ENCODE measurements around the gene SLC12A1.

SLC12A1 gene

DNA sequence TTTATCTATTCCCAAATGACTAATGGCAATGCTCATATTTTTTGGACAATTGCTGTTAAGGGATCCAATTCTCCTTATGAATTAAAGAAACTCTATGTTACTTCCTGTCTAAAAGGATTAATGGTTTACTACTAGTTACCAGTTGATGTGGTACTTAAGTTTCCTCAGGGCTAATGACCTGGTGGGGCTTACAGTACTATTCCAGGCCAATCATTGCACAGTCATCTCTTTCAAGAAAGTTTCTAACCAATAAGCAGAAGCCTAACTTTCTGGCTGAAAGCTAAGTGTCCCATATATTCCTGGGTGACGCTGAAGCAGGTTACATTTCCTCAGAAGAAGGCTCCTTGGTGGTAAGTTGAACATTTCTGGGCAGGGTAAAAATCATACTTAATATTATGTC lies at the start of gene SLC12A1:
TSS of gene SLC12A1 (plus strand) at position 322 of the 400 bp plus-strand sequence. CDS start 1,418 bp downstream, outside the sequence.
- no peak within 1 kb of the TSS for H3K27ac Mint-ChIP-seq
- no peaks in the 10 kb centered on the region for H3K9me3 Mint-ChIP-seq
- no peak within 1 kb of the TSS for H3K4me3 Mint-ChIP-seq
- H3K36me3 Mint-ChIP-seq (ENCODE audit: low read depth), result no peaks in the 10 kb centered on the region
- H3K27me3 Mint-ChIP-seq, result no peaks in the 10 kb centered on the region
- intact Hi-C loops (cut with micrococcal nuclease), result no loop called here
- no peaks in the 10 kb centered on the region for H3K4me1 Mint-ChIP-seq (ENCODE audit: low read depth)

GRCh38 chr15:48168616-48169015 lies 37.5 kb upstream of the SLC12A1 start:
- Mint-ChIP-seq H3K27ac (no peak overlapping the region), H3K36me3 (ENCODE audit: low read depth) (no peaks in the 10 kb centered on the region), H3K9me3 (peaks cover 9% of the 10 kb centered on the region), H3K27me3 (no peaks in the 10 kb centered on the region), H3K4me1 (ENCODE audit: low read depth) (no peaks in the 10 kb centered on the region), H3K4me3 (no peak overlapping the region)
- intact Hi-C loops (cut with micrococcal nuclease), result no loop called here

DNA sequence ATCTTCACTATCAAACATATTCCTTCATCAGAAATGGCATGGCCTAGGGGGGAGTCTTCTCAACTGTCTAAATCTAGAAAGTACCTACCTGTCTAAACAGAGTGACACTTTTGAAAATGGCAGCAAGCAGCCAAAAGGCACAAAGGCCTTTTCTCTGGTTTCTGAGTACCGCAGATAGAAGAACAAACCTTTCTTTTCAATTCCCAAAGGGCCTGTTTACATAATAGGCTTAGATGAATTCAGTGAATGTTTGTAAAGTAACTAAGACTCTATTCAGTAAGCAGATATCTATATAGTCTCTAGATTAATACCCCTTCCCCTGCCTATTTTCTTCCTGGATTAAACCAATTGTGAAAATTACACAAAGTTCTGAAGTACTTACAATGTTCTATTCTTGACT lies 35.1 kb upstream of the SLC12A1 start:
- Mint-ChIP-seq H3K4me3 (no peak overlapping the region), H3K36me3 (ENCODE audit: low read depth) (no peaks in the 10 kb centered on the region), H3K9me3 (peaks cover 9% of the 10 kb centered on the region), H3K4me1 (ENCODE audit: low read depth) (no peaks in the 10 kb centered on the region), H3K27me3 (no peaks in the 10 kb centered on the region), H3K27ac (no peak overlapping the region)
- intact Hi-C loops (cut with micrococcal nuclease), result no loop called here

DNA sequence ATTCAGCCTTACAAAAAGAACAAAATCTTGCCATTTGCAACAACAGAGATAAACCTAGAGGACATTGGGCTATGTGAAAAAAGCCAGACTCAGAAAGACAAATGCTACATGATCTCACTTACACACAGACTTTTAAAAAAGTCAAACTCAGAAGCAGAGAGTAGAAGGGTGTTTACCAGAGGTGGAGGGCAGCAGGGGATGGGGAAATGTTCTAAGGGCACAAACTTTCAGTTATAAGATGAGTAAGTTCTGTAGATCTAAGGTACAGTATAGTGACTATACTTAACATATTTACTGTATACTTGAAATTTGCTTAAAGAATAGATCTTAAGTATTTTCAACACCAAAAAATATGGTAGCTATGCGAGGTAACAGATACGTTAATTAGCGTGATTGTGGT lies 31.0 kb upstream of the SLC12A1 start:
- intact Hi-C loops (cut with micrococcal nuclease), result no loop called here
- Mint-ChIP-seq H3K27ac (no peak overlapping the region), H3K27me3 (peaks cover 17% of the 10 kb centered on the region), H3K4me3 (no peak overlapping the region), H3K4me1 (ENCODE audit: low read depth) (no peaks in the 10 kb centered on the region), H3K36me3 (ENCODE audit: low read depth) (no peaks in the 10 kb centered on the region), H3K9me3 (peaks cover 9% of the 10 kb centered on the region)

GRCh38 chr15:48176112-48176511 lies 30.0 kb upstream of the SLC12A1 start:
- H3K36me3 Mint-ChIP-seq (ENCODE audit: low read depth), result no peaks in the 10 kb centered on the region
- H3K27me3 Mint-ChIP-seq, result peaks cover 21% of the 10 kb centered on the region
- no peak overlapping the region for H3K4me3 Mint-ChIP-seq
- no peak overlapping the region for H3K27ac Mint-ChIP-seq
- H3K4me1 Mint-ChIP-seq (ENCODE audit: low read depth), result no peaks in the 10 kb centered on the region
- peaks cover 9% of the 10 kb centered on the region for H3K9me3 Mint-ChIP-seq
- intact Hi-C loops (cut with micrococcal nuclease), result no loop called here

DNA sequence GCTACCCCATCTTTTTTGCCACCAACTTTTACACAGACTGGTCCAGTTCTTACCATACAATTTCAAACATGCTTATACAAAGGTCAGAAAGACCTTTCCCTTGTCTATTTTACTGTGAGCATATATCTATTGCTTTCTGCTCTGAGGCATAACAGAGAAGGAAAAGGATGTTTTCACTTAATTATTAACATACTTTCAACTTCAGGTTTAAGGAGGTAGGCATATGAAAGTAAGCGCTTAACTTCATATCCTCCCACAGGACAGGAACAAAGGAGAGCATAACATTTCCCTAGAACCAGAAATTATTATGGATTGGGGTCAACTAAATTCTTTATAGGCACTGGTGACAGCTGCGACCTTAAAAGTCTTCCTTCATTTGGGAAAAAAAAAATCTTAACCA lies 29.1 kb upstream of the SLC12A1 start:
- intact Hi-C loops (cut with micrococcal nuclease), result no loop called here
- H3K27ac Mint-ChIP-seq, result no peak overlapping the region
- no peaks in the 10 kb centered on the region for H3K4me1 Mint-ChIP-seq (ENCODE audit: low read depth)
- peaks cover 21% of the 10 kb centered on the region for H3K27me3 Mint-ChIP-seq
- H3K4me3 Mint-ChIP-seq, result no peak overlapping the region
- no peaks in the 10 kb centered on the region for H3K36me3 Mint-ChIP-seq (ENCODE audit: low read depth)
- H3K9me3 Mint-ChIP-seq, result peaks cover 8% of the 10 kb centered on the region

- Mint-ChIP-seq H3K36me3 (ENCODE audit: low read depth) (no peaks in the 10 kb centered on the region), H3K4me1 (ENCODE audit: low read depth) (no peaks in the 10 kb centered on the region), H3K27ac (no peak overlapping the region), H3K4me3 (peak overlapping the region; percentile 56), H3K27me3 (peaks cover 21% of the 10 kb centered on the region), H3K9me3 (peaks cover 4% of the 10 kb centered on the region)
- intact Hi-C loops (cut with micrococcal nuclease), result no loop called here
Measured at GRCh38 chr15:48177383-48177765, 28.7 kb upstream of the SLC12A1 start.

DNA sequence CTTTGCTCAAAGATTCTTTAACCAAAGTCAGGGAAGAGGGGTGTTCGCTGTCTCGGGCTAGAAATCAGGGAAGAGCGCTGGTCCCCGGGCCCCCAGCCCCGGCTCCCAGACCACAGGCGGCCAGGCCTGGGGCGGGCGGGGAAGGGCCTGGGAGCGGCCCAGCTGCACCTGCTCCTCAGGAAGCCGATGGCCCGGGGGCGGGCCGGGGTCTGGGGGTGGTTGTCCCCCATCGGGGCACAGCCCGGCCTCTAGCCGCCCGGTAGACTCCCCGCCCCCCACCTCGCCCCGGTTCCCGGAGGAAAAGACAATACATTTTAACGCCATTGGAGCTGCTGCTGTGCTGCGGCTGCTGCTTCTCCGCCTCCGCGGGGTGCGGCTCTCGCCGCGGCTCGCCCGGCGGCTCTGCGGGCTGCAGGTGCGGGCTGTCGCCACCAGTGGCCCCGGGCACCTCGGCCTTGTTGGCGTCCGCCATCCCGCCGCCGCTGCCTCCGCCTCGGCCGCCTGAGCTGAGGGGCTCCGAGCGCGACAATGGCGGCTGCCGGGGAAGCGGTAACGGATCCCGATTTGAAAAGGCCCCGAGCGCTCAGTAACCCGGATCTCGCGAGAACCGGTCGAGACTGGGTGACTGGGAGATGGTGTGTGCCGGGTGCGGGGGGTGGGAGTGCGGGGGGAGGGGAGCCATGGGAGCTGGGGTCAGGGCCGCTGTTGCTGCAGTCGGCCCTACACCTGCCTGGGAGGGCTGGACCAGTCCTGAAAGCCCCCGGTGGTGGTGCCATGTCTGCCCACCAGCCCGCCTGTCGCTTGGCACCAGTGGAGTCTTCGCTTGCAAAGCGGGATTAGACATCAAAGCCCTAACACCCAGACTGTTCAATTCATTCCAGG lies 28.1 kb upstream of the SLC12A1 start, which contains the start of gene MYEF2:
TSS of gene MYEF2 (minus strand) at position 530 of the 882 bp plus-strand sequence. CDS start at position 472, 58 bp downstream.
- no peaks in the 10 kb centered on the region for H3K9me3 Mint-ChIP-seq
- H3K4me3 Mint-ChIP-seq, result peak within 1 kb of the TSS; percentile 56
- H3K27ac Mint-ChIP-seq, result no peak within 1 kb of the TSS

GRCh38 chr15:48178648-48178931 lies 27.5 kb upstream of the SLC12A1 start:
- no peak overlapping the region for H3K4me3 Mint-ChIP-seq
- no peaks in the 10 kb centered on the region for H3K4me1 Mint-ChIP-seq (ENCODE audit: low read depth)
- intact Hi-C loops (cut with micrococcal nuclease), result no loop called here
- H3K36me3 Mint-ChIP-seq (ENCODE audit: low read depth), result no peaks in the 10 kb centered on the region
- H3K27ac Mint-ChIP-seq, result no peak overlapping the region
- peaks cover 21% of the 10 kb centered on the region for H3K27me3 Mint-ChIP-seq
- H3K9me3 Mint-ChIP-seq, result no peaks in the 10 kb centered on the region

More for the DNA sequence above, 28.1 kb upstream of the SLC12A1 start, which contains the start of gene MYEF2:
- Mint-ChIP-seq H3K4me1 (ENCODE audit: low read depth) (no peaks in the 10 kb centered on the region), H3K27me3 (peaks cover 21% of the 10 kb centered on the region), H3K36me3 (ENCODE audit: low read depth) (no peaks in the 10 kb centered on the region)
- intact Hi-C loops (cut with micrococcal nuclease), result no loop called here

GRCh38 chr15:48182749-48183148 lies 23.4 kb upstream of the SLC12A1 start:
- Mint-ChIP-seq H3K27me3 (peaks cover 16% of the 10 kb centered on the region), H3K9me3 (no peaks in the 10 kb centered on the region), H3K36me3 (ENCODE audit: low read depth) (no peaks in the 10 kb centered on the region), H3K4me3 (no peak overlapping the region), H3K27ac (no peak overlapping the region), H3K4me1 (ENCODE audit: low read depth) (no peaks in the 10 kb centered on the region)
- intact Hi-C loops (cut with micrococcal nuclease), result no loop called here

DNA sequence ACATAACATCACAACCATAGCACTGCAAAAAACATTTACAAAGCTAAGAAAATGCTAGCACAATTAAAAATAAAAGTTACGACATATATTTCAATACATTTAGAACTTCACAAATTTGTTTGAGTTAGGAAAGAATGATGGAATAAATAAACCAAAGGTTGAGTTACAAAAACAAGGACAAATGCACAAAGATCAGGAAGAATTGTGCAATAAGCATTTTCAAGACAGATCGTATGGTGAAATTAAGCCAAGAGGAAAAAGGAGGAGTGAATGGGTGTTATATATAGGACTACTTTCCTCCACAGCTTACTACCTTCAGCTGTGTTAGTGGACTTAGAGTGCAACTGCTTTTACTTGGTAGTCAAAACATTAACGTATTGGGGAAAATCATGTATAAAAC lies 20.6 kb upstream of the SLC12A1 start:
- Mint-ChIP-seq H3K36me3 (ENCODE audit: low read depth) (no peaks in the 10 kb centered on the region), H3K4me3 (no peak overlapping the region), H3K9me3 (no peaks in the 10 kb centered on the region), H3K4me1 (ENCODE audit: low read depth) (no peaks in the 10 kb centered on the region), H3K27me3 (peaks cover 4% of the 10 kb centered on the region), H3K27ac (no peak overlapping the region)
- intact Hi-C loops (cut with micrococcal nuclease), result no loop called here

GRCh38 chr15:48186271-48186670 lies 19.8 kb upstream of the SLC12A1 start:
- no peak overlapping the region for H3K27ac Mint-ChIP-seq
- H3K4me3 Mint-ChIP-seq, result no peak overlapping the region
- H3K36me3 Mint-ChIP-seq (ENCODE audit: low read depth), result no peaks in the 10 kb centered on the region
- peaks cover 7% of the 10 kb centered on the region for H3K4me1 Mint-ChIP-seq (ENCODE audit: low read depth)
- H3K9me3 Mint-ChIP-seq, result no peaks in the 10 kb centered on the region
- peaks cover 6% of the 10 kb centered on the region for H3K27me3 Mint-ChIP-seq
- intact Hi-C loops (cut with micrococcal nuclease), result no loop called here

DNA sequence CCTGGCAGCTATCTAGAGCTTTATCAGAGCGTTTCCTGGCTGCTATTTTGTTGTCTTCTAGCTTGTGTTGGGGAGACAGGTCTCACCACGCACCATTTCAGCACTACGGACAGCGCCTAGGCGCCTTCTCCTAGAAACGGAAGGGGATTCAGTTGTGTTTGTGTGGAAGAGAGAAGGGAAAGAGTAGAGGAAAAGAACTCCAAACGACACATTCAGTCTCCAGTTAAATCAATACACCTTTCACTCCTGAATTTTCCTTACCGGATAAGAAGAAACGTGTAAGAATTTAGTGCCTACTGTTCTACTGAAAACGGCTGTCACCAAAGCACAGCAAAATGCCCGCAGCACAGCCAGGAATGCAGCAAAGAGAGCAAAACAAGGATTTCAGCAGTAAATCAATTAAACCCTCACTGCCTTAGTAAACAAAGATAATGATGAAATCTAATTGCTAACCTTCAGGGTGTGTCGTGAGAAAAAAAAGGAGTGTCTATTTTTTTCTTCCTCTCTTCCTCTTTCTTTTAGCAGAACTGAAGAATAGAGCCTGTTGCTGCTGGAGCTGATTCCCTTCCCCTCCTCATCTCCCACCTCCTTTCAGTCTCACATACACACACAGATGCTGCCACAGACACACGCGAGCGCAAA lies 15.0 kb upstream of the SLC12A1 start:
- intact Hi-C loops (cut with micrococcal nuclease), result loop anchor here (10.0 kb wide), 1 partner anchor 56 kb away; no protein-coding TSS in a partner anchor
- peaks cover 14% of the 10 kb centered on the region for H3K27me3 Mint-ChIP-seq

DNA sequence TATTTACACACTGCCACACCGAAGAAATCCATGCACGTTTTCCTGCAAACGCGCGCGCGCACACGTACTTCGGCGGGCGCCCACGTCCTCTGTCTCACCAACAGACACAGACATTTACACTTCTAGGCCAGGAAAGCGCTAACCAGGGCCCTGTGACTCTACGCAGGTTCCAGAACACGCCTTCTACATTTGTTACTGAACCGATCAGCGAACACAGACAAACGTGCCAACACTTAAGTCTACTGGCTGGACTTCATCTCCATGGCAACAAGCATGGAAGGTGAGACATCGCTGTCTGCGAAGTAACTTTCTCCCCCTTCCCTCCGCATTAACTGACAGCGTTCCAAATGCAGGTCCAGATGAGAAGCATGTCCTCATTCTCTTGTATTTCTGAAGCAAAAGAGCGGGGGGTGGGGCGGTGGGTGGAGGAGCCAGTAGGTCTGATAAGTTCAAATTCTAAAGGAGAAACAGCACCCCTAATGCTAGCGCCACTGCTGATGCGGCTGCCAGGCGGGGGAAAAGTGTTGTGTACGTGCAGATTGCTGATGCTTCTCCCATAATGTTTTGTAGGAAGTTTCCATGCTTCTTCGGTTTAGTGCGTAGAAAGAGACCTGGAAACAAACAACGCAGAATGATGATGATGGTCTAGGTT lies 14.4 kb upstream of the SLC12A1 start, which contains the start of gene CTXN2:
TSS of gene CTXN2 (plus strand) at position 92 of the 652 bp plus-strand sequence. CDS start 9,636 bp downstream, outside the sequence.
- Mint-ChIP-seq H3K9me3 (no peaks in the 10 kb centered on the region), H3K4me1 (ENCODE audit: low read depth) (peaks cover 11% of the 10 kb centered on the region), H3K27ac (no peak within 1 kb of the TSS), H3K27me3 (peaks cover 14% of the 10 kb centered on the region), H3K4me3 (no peak within 1 kb of the TSS), H3K36me3 (ENCODE audit: low read depth) (no peaks in the 10 kb centered on the region)
- intact Hi-C loops (cut with micrococcal nuclease), result loop anchor here (10.0 kb wide), 1 partner anchor 57 kb away; no protein-coding TSS in a partner anchor

More for the DNA sequence above, 15.0 kb upstream of the SLC12A1 start:
- H3K9me3 Mint-ChIP-seq, result no peaks in the 10 kb centered on the region
- no peak overlapping the region for H3K4me3 Mint-ChIP-seq
- peaks cover 11% of the 10 kb centered on the region for H3K4me1 Mint-ChIP-seq (ENCODE audit: low read depth)
- H3K36me3 Mint-ChIP-seq (ENCODE audit: low read depth), result no peaks in the 10 kb centered on the region
- H3K27ac Mint-ChIP-seq, result no peak overlapping the region
